Natural killer cell (primary cell): ENCODE measurements around the gene FUT1. TPM values are rescaled to one million over a fixed set of nuclear protein-coding genes. Genes with fewer than 3 reads are reported as not detected.

Source experiments
- ATAC-seq, 3 donors: fragments of 150-1000 bp in 2 of 3; fragments of 200-7000 bp in 1 of 3; cut with Tn5 transposase; 1 replicate in 1 of 3; 2 replicates in 2 of 3; pipeline ENCODE4 v1.10.0; 2021; ENCODE audit warnings: mild to moderate bottlenecking in 2 of 3, moderate library complexity in 2 of 3
- DNase-seq, 2 donors: peaks; one replicate each; pipeline versions ENCODE4 v3.0.0 to v3.0.0-alpha.2; 2013 to 2021; ENCODE audit warnings: mixed read lengths in 1 of 2
- H3K27ac ChIP-seq: one replicate; pipeline ENCODE4 v1.5.1; 2013; ENCODE audit warnings: mild to moderate bottlenecking, low read length
- H3K27me3 ChIP-seq: one replicate; pipeline ENCODE4 v1.6.1; 2013; ENCODE audit warnings: low read length; ENCODE audit not compliant: control insufficient read depth, insufficient read depth
- H3K36me3 ChIP-seq: one replicate; pipeline ENCODE4 v1.6.1; 2013; ENCODE audit warnings: low read length; ENCODE audit not compliant: control insufficient read depth, insufficient read depth
- H3K4me1 ChIP-seq: one replicate; pipeline ENCODE4 v1.6.1; 2013; ENCODE audit warnings: low read length; ENCODE audit not compliant: control insufficient read depth, insufficient read depth
- H3K4me3 ChIP-seq: one replicate; pipeline ENCODE4 v1.5.1; 2013; ENCODE audit warnings: low read length
- H3K9me3 ChIP-seq: one replicate; pipeline ENCODE4 v1.6.1; 2013; ENCODE audit warnings: low read length; ENCODE audit not compliant: control insufficient read depth, insufficient read depth
- H3K27ac Mint-ChIP-seq, 2 donors: one replicate each; pipeline ENCODE4 v1.8.0; 2022; ENCODE audit warnings: mild to moderate bottlenecking in 2 of 2, mixed read lengths in 2 of 2, moderate library complexity in 1 of 2
- H3K27me3 Mint-ChIP-seq, 2 donors: one replicate each; pipeline ENCODE4 v1.8.0; 2022; ENCODE audit warnings: low read depth in 2 of 2, mixed read lengths in 2 of 2
- H3K36me3 Mint-ChIP-seq: one replicate; pipeline ENCODE4 v1.8.0; 2022; ENCODE audit warnings: mixed read lengths
- H3K4me1 Mint-ChIP-seq, 2 donors: one replicate each; pipeline ENCODE4 v1.8.0; 2022; ENCODE audit warnings: mixed read lengths in 2 of 2
- H3K4me3 Mint-ChIP-seq: one replicate; pipeline ENCODE4 v1.8.0; 2022; ENCODE audit warnings: mild to moderate bottlenecking, moderate library complexity, mixed read lengths
- H3K9me3 Mint-ChIP-seq, 2 donors: one replicate each; pipeline ENCODE4 v1.8.0; 2022; ENCODE audit warnings: mixed read lengths in 2 of 2
- WGBS: methylation state at CpG from one replicate; pipeline ENCODE4 v1.1.7; 2013; ENCODE audit warnings: missing lambda C conversion rate; ENCODE audit not compliant: insufficient coverage; 5-methylcytosine and 5-hydroxymethylcytosine counted together
- intact Hi-C: fragments of 100-400 bp; cut with micrococcal nuclease; formaldehyde crosslinking; loops from one replicate; pipeline ENCODE4 v1.14.2; 2022
- total RNA-seq, 4 donors: library from RNA; stranded (reverse); fragments of 120-200 nt in 1 of 4; gene quantifications; one replicate each; pipeline versions ENCODE4 v1.2.3 to v1.2.4, GENCODE V29; 2013 to 2022
- TF ChIP-seq, protein P1 (sequence below): fragments of 200-600 bp; IDR thresholded peaks from one replicate; pipeline ENCODE4 v1.8.0; 2022; ENCODE audit warnings: antibody characterized with exemption

FUT1 gene
- total RNA-seq, 3 donors from 2014 or later (not counting 1 experiment from before 2014, with no cell fraction given): 0.18 TPM; not detected in 2

- H3K4me1 ChIP-seq: peaks cover 37% of the 10 kb centered on the region
- no peak for DNase-seq
- peaks cover 4% of the 10 kb centered on the region for H3K9me3 ChIP-seq
- Mint-ChIP-seq H3K4me1 (peaks cover 29 to 31% of the 10 kb centered on the region in 2 donors), H3K4me3 (no peak overlapping the region), H3K27ac (no peak overlapping the region), H3K27me3 (no peaks in the 10 kb centered on the region), H3K36me3 (no peaks in the 10 kb centered on the region), H3K9me3 (peaks cover 5 to 10% of the 10 kb centered on the region in 2 donors)
- no peak for ATAC-seq
- no peak overlapping the region for H3K27ac ChIP-seq
- no peaks in the 10 kb centered on the region for H3K27me3 ChIP-seq
- H3K4me3 ChIP-seq: no peak overlapping the region
- WGBS: 92% methylated on average over 11 of the region's 11 CpGs
- TF ChIP-seq, protein P1, sequence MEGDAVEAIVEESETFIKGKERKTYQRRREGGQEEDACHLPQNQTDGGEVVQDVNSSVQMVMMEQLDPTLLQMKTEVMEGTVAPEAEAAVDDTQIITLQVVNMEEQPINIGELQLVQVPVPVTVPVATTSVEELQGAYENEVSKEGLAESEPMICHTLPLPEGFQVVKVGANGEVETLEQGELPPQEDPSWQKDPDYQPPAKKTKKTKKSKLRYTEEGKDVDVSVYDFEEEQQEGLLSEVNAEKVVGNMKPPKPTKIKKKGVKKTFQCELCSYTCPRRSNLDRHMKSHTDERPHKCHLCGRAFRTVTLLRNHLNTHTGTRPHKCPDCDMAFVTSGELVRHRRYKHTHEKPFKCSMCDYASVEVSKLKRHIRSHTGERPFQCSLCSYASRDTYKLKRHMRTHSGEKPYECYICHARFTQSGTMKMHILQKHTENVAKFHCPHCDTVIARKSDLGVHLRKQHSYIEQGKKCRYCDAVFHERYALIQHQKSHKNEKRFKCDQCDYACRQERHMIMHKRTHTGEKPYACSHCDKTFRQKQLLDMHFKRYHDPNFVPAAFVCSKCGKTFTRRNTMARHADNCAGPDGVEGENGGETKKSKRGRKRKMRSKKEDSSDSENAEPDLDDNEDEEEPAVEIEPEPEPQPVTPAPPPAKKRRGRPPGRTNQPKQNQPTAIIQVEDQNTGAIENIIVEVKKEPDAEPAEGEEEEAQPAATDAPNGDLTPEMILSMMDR: no peak
- no peaks in the 10 kb centered on the region for H3K36me3 ChIP-seq
- intact Hi-C loops: no loop called here
Observed at GRCh38 chr19:48722196-48722708, 30.2 kb downstream of the FUT1 start.

GRCh38 chr19:48720613-48721296 lies 31.7 kb downstream of the FUT1 start:
- ATAC-seq: peak; percentile 85 to 90 (median 87)
- Mint-ChIP-seq H3K27me3 (no peaks in the 10 kb centered on the region), H3K36me3 (no peaks in the 10 kb centered on the region), H3K9me3 (peaks cover 0 to 5% of the 10 kb centered on the region in 2 donors), H3K4me1 (peaks cover 20 to 22% of the 10 kb centered on the region in 2 donors), H3K4me3 (peak overlapping the region; percentile 95), H3K27ac (peak overlapping the region; percentile 93 to 97)
- Histone ChIP-seq H3K9me3 (peaks cover 4% of the 10 kb centered on the region), H3K27ac (peak overlapping the region; percentile 88), H3K27me3 (no peaks in the 10 kb centered on the region), H3K4me3 (peak overlapping the region; percentile 71), H3K4me1 (peaks cover 25% of the 10 kb centered on the region), H3K36me3 (no peaks in the 10 kb centered on the region)
- DNase-seq: peak; percentile 82 to 95
- intact Hi-C loops: no loop called here
- WGBS: 3% methylated on average over 39 of the region's 42 CpGs
- TF ChIP-seq, protein P1: no peak

- TF ChIP-seq, protein P1: no peak
- Histone ChIP-seq H3K9me3 (peaks cover 4% of the 10 kb centered on the region), H3K4me3 (no peak overlapping the region), H3K27me3 (no peaks in the 10 kb centered on the region), H3K4me1 (peaks cover 21% of the 10 kb centered on the region), H3K36me3 (no peaks in the 10 kb centered on the region), H3K27ac (no peak overlapping the region)
- peak in 1 of 3 donors; percentile 2 for ATAC-seq
- H3K9me3 Mint-ChIP-seq: peaks cover 0 to 5% of the 10 kb centered on the region in 2 donors
- H3K27me3 Mint-ChIP-seq: no peaks in the 10 kb centered on the region
- H3K4me1 Mint-ChIP-seq: peaks cover 17 to 18% of the 10 kb centered on the region in 2 donors
- intact Hi-C loops: no loop called here
- no peaks in the 10 kb centered on the region for H3K36me3 Mint-ChIP-seq
- H3K27ac Mint-ChIP-seq: peak overlapping the region; percentile 93 to 97
- no peak for DNase-seq
- WGBS: 49% methylated on average over 12 of the region's 12 CpGs
- H3K4me3 Mint-ChIP-seq: peak overlapping the region; percentile 95
Observed at GRCh38 chr19:48720251-48720612, 32.2 kb downstream of the FUT1 start.
